HCEC 1CT (cell line): ENCODE measurements around the gene MISP3.

Source experiments
- DNase-seq: peaks from one replicate; pipeline ENCODE4 v3.0.0-alpha.2; 2017

MISP3 gene

DNA sequence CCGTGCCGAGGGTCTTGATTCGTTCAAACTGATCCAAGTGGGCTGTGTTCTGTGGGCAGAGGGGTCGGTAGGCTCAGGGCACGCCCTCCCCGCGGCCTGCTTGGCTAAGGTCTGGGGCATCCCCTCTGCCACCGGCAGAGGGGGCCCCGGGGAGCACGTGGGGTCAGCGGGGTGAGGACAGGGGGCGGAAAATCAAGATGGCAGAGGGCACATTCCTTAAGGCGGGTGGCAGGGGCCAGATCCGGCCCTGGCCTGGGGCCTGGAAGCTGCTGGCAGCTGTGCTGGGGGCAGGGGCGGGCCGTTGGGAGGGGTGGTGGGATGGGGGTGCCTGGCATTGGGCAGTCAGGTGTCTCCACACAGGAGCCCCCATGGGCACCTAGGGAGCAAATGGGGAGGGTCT is 34.3 kb downstream of the MISP3 start:
- DNase-seq: no peak

DNA sequence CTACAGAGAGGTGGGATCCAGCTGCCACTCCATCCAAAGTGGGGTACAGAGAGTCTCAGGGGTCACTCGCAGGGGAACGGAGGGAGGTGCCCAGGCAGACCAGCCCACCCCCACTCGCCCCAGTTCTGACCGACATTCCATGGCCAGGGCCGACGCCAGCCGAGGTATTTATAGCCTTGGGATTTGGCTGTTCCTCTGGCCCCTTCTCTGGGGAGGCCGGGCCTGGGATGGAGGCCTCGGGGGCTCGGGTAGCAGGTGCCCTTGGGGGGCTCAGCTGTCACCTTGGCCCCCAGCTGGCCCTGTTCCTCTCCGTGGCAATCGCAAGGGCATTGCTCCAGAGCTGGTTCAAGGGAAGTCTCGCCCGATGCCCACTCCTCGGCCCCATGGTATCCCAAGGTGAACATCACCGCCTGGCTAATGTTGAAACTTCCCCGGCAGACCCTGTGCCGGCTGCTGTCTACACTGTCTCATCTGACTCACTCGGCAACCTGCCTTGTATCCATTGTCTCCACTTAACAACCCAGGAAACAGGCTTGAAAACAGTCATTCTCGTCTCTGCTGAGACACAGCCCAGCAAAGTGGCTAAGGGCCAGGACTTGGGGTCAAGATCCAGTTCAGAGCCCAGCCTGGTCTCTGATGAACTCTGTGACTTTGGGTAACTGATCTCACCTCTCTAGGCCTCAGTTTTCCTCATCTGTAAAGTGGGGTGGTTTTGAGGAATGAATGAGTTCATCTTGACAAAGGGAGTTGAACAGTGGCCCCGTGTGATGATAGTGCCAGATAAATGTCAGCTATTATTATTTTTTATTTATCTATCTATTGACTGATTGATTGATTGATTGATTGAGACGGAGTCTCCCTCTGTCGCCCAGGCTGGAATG is 35.2 kb downstream of the MISP3 start:
- no peak for DNase-seq

DNA sequence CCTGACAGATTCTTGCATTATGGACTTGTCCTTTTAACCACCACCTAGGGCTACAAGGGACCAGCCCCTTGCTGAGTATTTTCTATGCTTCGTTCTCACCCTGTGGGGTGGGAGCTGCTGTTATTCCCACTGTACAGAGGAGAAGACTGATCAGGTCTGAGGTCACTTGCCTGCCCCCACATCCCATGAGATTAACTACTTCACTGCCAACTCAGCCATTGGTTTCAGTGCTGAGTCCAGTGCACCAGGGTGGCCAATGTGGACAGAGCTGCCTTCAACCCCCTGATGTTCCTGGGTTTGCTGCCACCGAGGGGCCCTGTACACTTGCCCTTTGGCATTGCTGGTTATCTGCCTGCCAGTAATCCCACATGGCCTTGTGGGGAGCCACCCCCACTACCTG is 38.1 kb downstream of the MISP3 start:
- no peak for DNase-seq

DNA sequence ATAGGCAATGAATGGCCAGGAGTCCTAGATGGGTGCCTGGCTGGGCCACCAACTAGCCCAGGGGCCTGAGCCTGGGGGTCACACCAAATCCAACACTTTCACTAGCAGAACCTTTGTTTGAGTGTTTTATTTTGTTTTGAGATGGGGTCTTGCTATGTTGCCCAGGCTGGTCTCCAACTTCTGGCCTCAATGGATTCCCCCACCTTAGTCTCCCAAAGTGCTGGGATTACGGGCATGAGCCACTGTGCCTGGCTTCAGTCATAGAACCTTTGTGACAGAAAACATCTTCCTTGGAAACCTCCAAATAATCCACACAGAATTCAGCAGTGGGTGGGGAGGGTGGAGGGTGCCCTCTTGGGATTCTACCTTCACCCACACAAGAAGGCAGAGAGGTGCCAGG is 38.9 kb downstream of the MISP3 start:
- no peak for DNase-seq

DNA sequence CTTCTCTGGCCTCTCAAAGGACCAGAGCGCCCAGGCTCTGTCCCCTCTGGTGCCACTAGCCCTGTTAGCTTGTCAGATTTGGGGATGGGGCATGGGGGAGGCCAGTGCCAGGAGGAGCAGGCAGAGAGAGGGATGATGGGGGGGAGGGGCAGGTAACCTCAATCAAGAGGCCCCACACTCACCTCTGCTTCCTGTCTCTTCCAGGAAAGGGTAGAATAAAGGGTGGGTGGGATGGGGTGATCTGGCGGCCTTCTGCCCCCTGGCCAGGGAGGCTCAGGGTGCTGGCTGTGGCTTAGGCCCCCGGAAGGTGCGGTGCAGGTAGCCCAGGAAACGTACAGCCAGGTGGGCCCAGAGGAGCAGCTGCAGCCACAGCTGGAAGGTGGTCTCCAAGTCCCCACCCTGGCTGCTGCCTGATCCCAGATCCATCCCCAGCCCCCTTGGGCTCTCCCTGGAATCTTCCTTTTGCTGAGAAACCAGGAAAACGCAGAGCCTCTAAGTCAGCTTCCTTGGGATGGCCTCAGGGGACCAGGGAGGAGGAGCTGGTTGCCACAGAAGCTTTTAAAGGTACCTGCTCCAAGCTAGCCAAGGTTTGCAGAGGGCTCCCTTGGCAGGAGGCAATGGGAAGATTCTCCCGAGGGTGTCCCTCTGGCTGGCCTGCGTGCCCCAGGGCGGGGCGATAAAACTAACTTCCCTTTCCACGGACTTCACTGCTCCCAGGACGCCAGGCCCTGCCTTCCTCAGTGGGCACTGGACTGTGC is 39.6 kb downstream of the MISP3 start:
- no peak for DNase-seq

DNA sequence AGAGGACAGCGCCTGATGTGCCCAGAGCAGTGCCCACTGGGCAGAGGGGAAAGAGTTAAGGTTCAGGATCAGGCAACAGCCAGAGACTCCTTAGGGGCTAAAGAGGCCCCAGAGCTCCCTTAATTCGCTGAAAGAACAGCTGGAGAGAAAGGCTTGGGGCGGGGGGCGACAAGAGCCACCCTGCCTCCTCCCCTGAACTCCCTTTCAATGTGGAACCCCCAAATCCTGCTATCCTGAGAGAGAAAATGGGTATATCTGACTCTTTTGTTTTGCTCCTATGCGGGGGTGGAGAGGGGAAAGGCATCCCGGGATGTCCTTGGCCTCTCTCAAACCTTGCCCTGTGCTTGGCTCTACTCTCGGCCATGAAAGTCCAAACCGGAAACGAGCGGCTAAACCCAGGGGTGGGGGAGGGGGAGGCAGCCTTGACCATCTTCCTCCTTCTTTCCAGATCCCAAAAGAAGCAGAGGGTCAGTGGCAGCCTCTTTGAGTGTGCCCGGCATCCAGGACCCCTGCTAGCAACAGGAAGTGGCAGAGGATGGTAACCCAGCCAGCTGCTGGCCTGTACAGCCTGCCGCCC is 40.3 kb downstream of the MISP3 start:
- DNase-seq: no peak

DNA sequence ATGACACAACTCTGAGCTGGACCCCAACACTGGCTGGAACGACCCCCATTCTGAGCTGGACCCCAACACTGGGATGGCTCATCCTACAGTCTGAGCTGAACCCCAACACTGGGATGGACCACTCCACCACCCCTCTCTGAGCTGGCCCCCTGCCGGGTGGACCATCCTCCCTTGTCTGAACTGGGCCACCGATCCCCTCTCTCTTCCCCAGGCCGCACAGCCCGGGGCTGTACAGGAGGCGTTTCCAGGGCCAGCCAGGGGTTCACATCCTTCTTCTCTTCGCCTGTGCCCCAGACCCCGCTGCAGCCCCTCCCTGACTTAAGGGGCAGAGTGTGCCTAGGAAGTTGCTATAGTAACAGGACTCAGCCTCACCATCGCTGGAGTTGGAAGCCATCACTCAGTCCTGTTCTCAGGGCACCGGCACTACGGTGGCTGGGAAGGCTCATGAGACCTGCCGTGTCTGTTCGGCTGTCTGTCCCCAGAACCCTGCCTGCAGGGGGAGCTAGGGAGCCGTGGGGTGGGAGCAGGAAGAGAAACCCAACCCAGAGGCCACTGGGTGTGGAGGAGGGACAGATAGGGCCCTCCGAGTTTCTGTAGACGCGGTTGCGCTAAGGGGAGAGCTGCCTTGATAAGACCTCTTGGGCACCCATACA is 41.3 kb downstream of the MISP3 start:
- no peak for DNase-seq

DNA sequence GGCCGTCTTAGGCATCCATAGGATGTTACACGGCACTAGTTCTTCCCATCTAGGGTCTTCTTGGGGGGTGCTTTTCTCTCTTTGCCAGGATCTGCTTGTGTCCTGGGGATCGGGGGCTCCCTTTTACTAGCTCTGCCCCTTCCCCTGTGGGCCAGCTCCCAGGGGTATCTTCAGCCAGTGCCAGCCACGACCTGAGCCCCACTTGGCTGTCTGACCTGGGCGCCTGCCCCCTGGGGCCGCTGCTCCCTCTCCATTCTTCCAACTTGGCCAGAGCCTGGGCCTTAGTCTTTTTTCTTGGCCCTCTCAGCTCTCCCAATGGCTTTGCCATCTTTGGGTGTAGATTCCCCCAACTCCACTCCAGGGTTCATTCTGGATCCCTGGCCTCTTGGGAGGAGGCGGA is 41.9 kb downstream of the MISP3 start:
- DNase-seq: no peak

DNA sequence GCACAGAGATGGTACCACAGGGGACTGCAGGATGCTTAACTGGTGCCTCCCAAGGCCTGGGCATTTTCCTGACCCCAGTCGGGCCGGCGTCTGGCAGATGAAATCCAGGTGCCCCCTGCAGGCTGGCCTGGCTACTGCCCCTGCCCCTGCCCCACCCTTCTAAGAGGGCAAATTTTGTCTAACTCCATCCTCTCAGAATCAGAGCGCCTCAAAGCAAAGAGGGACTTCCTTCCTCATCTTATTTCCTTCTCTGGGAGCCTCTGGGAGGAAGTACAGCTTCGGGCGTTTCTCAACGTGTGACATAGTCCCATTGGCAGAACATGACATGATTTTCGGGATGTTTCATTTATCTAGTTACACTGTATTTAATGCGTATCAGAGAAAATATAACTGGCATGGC is 42.3 kb downstream of the MISP3 start:
- DNase-seq: no peak

DNA sequence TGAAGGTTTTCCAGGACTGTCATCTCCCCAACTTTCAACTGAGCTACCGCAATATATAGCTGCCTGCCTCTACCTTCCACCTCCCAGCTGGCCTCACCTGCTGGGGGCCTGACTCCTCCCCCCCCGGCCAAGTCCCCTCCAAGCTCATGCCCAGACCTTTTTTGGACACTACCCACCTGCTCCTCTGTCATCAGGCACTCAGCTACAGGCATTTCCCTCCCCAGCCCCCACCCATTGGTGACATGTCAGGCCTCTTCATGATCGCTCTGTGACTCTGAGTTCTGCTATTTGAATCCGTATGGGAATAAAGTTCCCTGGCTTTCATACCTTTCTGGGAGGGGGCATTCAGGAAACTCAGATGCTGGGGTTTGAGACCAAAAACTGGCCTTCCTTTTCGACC is 43.2 kb downstream of the MISP3 start:
- DNase-seq: no peak

DNA sequence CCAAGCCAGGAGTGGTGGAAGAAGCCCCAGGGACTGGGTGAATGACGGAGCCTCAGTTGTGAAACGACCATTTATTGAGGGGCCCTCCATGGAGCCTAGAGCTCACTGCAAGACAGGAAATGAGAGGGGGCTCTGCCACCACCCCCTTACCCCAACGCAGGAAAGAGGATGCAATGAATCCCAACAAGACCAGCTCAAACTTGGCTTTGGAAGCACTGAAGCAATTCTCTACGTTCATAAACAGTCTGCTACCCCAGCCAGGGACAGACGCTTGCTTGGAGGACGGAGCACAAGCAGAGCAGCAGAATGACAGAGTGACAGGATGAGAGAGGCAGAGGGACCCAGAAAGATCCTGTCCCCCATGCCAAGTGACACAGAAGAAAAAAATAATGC is 43.9 kb downstream of the MISP3 start:
- no peak for DNase-seq

DNA sequence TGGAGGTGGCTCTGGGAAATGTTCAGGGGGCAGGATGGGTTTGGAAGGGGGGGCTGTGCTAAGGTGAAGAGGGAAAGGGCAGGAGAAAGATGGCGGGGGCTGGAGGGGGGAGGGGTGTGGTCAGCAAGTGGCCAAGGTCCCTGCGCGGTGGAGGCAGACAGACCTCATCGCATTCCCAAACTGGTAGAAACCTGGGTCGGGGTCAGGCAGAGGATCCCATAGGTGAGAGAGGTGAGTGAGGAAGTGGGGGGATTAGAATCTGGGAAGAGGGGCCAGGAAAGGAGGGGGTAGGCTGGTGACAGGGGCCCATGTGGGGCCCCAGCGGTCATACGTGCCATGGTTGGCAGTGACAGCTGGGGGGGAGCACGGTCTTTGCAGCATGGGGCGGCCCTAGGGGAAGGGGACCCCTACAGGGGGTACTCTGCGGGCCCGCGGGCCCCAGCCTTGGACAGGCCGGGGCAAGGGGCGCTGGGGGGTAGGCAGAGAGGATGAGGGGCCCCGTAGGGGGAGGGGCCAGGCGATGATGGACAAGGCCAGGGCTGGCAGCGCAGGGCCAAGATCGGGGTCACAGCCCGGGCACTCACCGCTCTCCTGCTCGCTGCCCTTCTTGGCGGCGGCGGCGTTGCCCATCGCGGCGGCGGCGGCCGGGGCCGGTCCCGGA is 44.5 kb downstream of the MISP3 start:
- no peak for DNase-seq

DNA sequence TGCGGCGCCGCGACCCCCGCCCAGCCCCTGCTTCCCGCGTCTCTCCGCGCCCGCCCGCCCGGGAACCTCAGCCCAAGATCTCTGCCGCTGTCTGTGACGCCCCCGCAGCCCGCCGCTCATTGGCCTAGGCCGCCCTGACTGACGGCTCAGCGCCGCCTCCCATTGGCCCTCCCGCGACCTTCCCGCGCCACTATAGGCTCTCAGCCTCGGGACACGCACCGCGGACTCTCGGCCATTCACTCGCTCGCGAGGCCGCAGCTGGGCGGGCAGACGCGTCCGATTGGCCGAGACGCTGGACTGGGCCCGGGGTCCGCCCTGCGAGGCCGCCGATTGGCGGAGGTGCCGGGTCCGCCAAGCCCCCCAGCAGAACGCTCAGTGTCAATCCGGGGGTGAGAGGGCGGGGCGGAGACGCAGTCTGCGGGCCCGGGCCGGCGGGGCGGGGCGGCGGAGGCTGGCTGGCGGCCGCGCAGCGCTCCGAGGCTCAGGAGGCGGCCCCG is 45.1 kb downstream of the MISP3 start, which contains the start of gene PRKACA:
TSS of gene PRKACA (minus strand) at position 95 of the 497 bp plus-strand sequence. CDS start 215 bp downstream, outside the sequence.
- peak; percentile 99 for DNase-seq

DNA sequence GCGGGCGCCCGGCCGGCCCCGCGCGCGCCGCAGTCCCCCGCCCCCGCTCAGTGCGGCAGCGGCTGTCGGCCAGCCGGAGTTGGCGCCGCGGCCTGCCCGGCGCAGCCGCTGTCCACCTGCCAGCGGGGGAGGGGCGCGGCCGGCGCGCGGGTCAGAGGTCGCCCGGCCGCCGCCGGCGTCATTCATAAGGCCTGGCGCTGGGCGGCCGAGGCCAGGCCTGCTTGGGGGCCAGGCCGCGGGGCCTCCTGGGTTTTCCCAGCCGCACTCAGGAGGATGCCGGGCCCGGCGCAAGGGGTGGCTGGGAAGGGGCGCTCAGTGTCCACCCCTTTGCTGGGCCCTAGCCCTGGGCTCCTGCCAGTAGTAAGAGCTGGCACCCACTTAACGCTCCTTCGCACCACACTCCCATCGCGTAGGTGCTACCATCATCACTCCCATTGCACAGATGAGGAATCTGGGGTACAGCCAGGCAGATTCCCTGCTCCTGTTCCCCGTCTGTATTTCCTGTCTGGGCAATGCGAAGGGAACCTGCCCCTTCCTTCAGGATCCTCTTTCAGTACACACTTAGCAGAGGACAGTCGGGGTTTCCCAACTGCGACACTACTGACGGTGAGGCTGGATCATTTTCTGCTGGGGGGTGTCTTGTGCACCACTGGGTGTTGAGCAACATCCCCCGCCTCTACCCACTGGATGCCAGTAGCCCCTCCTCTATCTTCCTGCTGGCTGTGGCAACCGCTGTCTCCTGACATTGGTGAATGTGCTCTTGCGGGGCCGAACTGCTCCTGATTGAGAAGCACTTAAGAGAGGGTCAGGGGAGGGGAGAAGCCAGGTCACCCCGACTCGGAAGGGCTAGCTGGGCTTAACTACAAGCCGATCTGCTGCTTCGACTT is 45.8 kb downstream of the MISP3 start:
- no peak for DNase-seq

DNA sequence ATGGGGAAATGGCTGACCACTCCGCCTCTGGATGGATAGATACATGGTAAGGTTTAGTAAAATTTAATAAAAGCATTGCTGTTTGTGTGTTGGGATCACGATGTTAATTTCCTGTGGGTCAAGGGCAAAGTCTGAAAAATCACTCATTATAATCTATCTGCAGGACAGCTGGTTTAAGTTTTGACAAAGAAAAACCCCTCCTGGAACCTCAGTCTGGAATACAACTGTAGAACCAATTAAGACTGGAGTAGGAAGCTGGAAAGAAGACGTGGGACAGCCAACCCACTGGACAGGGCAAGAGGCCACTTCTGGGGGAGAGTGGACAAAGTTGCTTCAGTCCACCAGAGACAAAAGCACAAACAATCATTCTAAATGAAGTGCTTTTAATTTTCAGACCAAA is 46.6 kb downstream of the MISP3 start:
- DNase-seq: no peak

DNA sequence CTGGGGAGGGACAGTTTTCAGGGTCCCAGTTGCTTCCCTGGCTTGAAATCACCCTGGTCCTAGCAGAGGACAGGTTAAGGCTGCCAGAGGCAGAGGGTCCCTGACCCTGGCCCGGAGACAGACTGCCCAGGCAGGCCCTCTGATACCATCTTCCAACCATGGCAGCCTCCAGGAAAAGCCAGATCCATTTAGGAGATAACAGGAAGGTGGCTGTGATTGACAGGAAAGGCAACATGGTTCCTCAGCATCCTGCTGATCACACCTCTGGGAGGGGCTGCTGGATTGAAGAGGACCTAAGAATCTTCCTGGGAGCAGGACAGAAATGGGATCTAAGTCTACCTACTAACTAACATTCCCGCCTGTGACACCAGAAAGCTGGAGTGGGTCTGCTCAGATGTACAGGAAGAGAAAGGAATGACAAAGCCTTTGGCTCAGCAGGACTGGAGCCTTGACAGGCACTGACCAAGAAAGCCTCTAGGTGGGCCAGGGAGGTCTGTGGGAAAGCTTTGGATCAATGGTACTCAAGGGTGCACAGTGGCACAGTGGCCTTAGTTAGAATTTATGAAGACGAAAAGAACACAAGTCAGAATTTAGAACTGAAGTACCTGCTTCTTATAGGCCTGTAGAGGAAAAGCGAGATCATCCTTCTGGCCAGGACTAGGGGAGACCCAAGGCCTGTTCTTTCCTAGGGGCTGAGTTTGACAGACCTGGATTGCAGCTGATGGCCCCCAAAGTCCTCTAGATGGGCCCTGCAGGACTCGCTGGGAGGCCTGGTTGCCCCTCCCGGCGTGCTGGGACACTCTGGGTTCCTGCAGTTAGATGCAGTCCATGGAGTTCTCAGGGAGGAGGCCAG is 47.3 kb downstream of the MISP3 start:
- DNase-seq: no peak

DNA sequence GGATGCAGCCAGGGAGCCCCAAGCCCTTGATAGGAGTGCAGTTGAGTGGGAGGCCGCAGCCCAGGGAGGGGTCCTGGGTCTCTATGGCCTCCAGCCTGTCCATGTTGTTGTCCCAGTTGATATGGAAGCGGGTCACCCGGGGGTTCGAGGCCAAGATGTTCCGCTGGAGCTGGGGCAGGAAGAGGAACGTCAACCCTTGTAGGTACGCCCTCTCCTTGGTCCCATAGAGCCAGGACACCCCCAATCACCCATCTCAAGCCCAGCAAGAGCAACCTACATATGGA is 47.9 kb downstream of the MISP3 start:
- DNase-seq: no peak

DNA sequence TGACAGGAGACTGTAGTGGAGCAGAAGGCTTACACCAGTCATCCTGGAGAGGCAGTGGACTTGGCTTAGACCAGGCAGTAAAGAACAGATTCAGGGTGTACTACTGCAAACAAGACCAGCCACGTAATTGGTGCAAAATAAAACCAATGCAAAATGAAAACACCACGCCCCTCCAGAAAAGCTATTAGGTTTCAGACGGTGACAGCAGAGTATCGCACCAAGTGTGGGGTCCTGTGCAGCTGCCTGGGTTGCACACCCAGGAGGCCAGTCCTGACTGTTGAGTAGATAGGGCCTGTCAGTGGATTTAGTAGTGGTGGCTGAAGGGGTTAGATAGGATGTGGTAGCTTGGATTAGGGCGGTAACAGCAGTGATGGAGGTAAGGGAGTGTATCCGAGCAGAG is 50.3 kb downstream of the MISP3 start:
- no peak for DNase-seq
